ENCODE results near the gene AUTS2.

AUTS2 gene

DNA sequence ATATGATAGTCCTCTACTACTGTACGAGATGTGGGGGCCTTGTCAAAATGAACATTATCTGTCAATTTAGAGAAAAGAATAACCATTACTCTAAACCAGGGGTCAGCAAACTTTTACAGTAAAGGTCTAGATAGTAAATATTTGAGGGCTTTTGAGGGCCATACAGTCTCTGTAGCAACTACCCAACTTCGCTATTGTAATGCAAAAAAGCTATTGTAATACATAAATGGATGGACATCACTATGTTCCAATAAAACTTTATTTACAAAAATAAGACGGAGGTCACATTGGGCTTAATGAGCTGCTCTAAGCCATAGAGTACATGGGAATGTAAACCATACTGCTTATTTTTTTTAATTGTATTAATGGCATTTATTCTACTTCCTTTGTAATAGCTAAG, 1055.9 kb downstream of the AUTS2 start:
- TF ChIP-seq, protein P1, sequence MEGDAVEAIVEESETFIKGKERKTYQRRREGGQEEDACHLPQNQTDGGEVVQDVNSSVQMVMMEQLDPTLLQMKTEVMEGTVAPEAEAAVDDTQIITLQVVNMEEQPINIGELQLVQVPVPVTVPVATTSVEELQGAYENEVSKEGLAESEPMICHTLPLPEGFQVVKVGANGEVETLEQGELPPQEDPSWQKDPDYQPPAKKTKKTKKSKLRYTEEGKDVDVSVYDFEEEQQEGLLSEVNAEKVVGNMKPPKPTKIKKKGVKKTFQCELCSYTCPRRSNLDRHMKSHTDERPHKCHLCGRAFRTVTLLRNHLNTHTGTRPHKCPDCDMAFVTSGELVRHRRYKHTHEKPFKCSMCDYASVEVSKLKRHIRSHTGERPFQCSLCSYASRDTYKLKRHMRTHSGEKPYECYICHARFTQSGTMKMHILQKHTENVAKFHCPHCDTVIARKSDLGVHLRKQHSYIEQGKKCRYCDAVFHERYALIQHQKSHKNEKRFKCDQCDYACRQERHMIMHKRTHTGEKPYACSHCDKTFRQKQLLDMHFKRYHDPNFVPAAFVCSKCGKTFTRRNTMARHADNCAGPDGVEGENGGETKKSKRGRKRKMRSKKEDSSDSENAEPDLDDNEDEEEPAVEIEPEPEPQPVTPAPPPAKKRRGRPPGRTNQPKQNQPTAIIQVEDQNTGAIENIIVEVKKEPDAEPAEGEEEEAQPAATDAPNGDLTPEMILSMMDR (IDR thresholded peaks at IDR 0.05; ENCODE audit: borderline replicate concordance, insufficient read depth, low read depth, low read length) = no peak
- no peak overlapping the region for H3K4me3 ChIP-seq (ENCODE audit: low read depth, low read length)

DNA sequence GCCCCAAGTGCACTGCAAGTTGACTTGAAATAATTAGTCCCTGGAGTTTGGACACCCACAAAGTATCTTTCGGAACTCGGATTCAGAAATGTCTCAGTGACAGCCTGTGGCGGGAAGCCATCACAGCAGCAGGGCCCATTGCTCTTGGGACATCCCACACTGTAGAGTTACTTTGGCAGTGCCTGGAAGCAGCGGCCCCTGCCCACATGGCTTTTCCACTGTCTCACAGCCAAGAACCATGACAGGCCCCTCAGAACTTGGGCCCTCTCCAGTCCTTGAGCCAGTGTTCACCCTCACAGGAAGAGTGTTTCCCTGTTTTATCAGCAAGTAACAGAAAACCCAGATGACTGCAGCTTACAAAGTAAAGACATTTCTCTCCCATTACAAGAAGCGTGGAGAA, 1056.7 kb downstream of the AUTS2 start:
- H3K4me3 ChIP-seq (ENCODE audit: low read depth, low read length) = no peak overlapping the region
- TF ChIP-seq, protein P1 (IDR thresholded peaks at IDR 0.05; ENCODE audit: borderline replicate concordance, insufficient read depth, low read depth, low read length) = no peak

DNA sequence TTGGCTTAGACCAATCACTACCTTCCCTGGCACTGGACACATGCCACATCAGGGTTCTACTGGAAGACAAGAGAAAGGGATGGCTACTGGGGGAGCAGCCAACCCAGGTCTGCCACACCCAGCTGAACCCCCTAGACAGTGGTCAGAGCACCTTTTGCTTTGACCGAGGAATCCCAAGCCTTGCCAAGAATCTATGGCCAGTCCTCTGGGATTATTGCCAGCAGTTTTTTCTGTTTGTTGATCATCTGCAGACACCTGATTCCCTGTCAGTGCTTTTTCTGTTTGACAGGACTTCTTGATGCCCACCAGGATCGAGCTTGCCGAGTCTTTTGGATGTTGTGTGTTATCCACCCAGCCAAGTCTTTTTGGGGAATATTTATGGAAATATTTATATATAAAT, 1057.4 kb downstream of the AUTS2 start:
- H3K4me3 ChIP-seq (ENCODE audit: low read depth, low read length) = no peak overlapping the region
- TF ChIP-seq, protein P1 (IDR thresholded peaks at IDR 0.05; ENCODE audit: borderline replicate concordance, insufficient read depth, low read depth, low read length) = no peak

DNA sequence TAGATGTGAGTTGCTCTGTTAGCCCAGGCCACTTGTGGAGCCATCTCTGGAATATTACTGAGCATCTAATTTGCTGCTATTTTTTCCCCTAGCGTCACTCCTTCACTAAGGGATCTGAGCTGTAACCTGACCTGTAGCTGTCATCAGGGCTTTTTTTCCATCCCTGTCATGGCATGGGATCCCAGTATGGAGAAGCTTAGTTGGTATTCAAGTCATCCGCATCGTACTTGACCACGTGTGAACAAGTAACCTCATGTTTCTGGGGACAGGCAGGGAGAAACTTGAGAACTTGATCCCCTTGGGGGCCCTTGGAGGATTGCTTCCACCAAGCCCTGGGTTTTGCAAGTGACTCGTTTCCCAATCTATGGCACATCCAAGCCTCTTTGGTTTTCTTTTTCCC, 1059.3 kb downstream of the AUTS2 start:
- H3K4me3 ChIP-seq (ENCODE audit: low read depth, low read length) = no peak overlapping the region
- TF ChIP-seq, protein P1 (IDR thresholded peaks at IDR 0.05; ENCODE audit: borderline replicate concordance, insufficient read depth, low read depth, low read length) = no peak

DNA sequence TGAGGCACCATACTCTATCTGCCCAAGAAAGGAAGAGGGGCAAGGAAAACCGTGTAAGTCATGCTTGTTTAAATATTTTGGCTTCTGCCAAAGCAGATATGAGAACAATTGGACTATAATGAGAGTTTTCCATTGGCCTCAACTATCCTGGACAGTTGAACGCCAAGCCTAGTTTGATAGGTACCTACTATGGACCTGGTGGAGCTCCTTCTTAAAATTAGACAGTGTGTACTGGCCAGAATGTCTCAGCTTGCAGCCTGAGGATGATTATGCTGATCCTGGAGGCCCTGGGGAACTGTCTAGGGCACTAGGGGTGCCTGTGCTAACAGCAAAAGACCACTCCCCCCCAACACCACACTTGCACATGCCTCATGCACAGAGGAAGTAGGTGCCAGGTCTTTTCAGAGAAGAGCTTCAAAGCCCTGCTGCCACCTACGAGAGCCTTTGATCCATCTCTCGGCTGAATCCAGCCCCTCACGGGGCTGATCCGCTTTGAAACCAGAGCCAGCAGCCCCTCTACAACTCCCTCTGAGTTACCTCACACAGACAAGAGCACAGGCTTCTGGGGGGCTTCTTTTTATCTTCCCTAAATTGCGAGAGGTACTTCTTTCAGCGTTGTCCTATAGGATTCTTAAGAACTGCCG, 1059.8 kb downstream of the AUTS2 start:
- TF ChIP-seq, protein P1 (IDR thresholded peaks at IDR 0.05; ENCODE audit: borderline replicate concordance, insufficient read depth, low read depth, low read length) = no peak
- no peak overlapping the region for H3K4me3 ChIP-seq (ENCODE audit: low read depth, low read length)

DNA sequence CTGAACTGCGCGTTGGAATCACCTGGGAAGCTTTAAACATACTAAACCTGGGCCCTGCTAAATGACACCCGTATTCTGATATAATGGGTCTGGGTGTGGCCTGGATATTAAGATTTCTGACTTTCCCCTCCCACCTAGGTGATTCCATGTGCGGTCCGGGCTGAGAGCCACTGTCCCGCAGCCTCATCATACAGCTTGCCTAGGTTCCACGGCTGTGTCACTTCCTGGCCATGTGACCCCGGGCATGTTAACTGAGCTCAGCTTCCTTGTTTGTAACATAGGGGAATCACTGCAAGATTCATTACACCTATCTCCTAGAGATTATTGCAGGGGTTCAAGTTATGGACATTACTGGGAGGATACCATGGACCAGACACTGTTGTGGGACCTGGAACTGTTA, 1061.0 kb downstream of the AUTS2 start:
- TF ChIP-seq, protein P1 (IDR thresholded peaks at IDR 0.05; ENCODE audit: borderline replicate concordance, insufficient read depth, low read depth, low read length) = no peak
- no peak overlapping the region for H3K4me3 ChIP-seq (ENCODE audit: low read depth, low read length)

DNA sequence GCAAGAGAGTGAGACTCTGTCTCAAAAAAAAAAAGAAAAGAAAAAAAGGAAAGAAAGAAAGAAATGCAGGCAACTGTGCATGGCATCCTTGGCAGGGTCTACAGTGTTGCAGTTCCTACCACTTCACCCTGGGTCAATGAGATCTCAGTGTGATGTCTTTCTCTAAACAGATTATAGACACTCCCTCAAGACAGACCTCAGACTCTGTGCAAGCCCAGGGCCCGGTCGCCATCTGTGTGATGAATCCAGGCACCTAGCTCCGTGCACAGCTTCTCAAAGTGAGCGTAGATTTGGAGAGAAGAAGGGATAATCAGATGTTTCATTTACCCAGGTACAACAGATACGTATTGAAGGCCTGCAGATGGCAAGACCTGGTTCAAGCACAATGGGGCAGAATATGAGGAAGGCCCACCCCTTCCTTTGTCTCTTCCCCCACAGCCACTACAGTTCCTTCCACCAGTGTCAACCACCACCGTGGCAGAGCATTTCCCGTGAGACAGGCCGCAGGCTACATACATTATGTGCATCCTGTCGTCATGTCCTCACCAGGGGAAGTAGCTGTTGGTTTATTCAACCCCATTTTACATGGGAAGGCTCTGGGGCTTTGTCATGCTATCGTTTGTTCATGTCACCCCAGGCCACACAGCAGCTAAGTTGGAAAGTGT, 1062.0 kb downstream of the AUTS2 start:
- no peak overlapping the region for H3K4me3 ChIP-seq (ENCODE audit: low read depth, low read length)
- TF ChIP-seq, protein P1 (IDR thresholded peaks at IDR 0.05; ENCODE audit: borderline replicate concordance, insufficient read depth, low read depth, low read length) = no peak

All from GM12875 (cell line).